H9 (cell line): ENCODE measurements around the gene OSBPL9. TPM values are rescaled to one million over a fixed set of nuclear protein-coding genes. Genes with fewer than 3 reads are reported as not detected.

Experiments
- DNase-seq: peaks from one replicate; pipeline ENCODE4 v3.0.0-alpha.2; 2017
- H2AFZ ChIP-seq: one replicate; pipeline ENCODE4 v1.6.1; 2013; ENCODE audit warnings: mild to moderate bottlenecking, low read length, control low read depth, moderate library complexity
- H2AK5ac ChIP-seq: 2 replicates; pipeline ENCODE4 v1.6.1; 2013; ENCODE audit warnings: low read length, control low read depth, mixed read lengths; ENCODE audit not compliant: insufficient read length
- H2BK120ac ChIP-seq: one replicate; pipeline ENCODE4 v1.6.1; 2013; ENCODE audit warnings: low read depth, mild to moderate bottlenecking, low read length, control low read depth, inconsistent platforms; ENCODE audit not compliant: poor library complexity, severe bottlenecking
- H2BK12ac ChIP-seq: 2 replicates; pipeline ENCODE4 v1.6.1; 2013; ENCODE audit warnings: low read length, control low read depth, mixed read lengths, low read depth; ENCODE audit not compliant: insufficient read length
- H2BK15ac ChIP-seq: 2 replicates; pipeline ENCODE4 v1.6.1; 2013; ENCODE audit warnings: low read depth, low read length, control low read depth
- H2BK20ac ChIP-seq: one replicate; pipeline ENCODE4 v1.6.1; 2013; ENCODE audit warnings: low read depth, mild to moderate bottlenecking, low read length, control low read depth, inconsistent platforms; ENCODE audit not compliant: poor library complexity, severe bottlenecking
- H2BK5ac ChIP-seq: 2 replicates; pipeline ENCODE4 v1.6.1; 2013; ENCODE audit warnings: low read length, control low read depth, mixed read lengths; ENCODE audit not compliant: insufficient read length
- H3K14ac ChIP-seq: 2 replicates; pipeline ENCODE4 v1.6.1; 2013; ENCODE audit warnings: low read length, control low read depth; ENCODE audit not compliant: insufficient read depth
- H3K18ac ChIP-seq: 2 replicates; pipeline ENCODE4 v1.6.1; 2013; ENCODE audit warnings: low read depth, mild to moderate bottlenecking, mixed read lengths, low read length, control low read depth; ENCODE audit not compliant: insufficient read length
- H3K23ac ChIP-seq: 2 replicates; pipeline ENCODE4 v1.6.1; 2013; ENCODE audit warnings: low read length, control low read depth, mixed read lengths, low read depth; ENCODE audit not compliant: insufficient read length
- H3K23me2 ChIP-seq: 2 replicates; pipeline ENCODE4 v1.6.1; 2013; ENCODE audit warnings: low read depth, mild to moderate bottlenecking, mixed read lengths, low read length, control low read depth; ENCODE audit not compliant: insufficient read length, poor library complexity, severe bottlenecking
- H3K27ac ChIP-seq: 2 replicates; pipeline ENCODE4 v1.5.1; 2013; ENCODE audit warnings: low read length, control low read depth, mixed read lengths, low read depth; ENCODE audit not compliant: insufficient read length
- H3K27me3 ChIP-seq: 2 replicates; pipeline ENCODE4 v1.6.1; 2013; ENCODE audit warnings: low read length, control low read depth, inconsistent platforms; ENCODE audit not compliant: insufficient read depth
- H3K4ac ChIP-seq: 2 replicates; pipeline ENCODE4 v1.6.1; 2013; ENCODE audit warnings: low read depth, mild to moderate bottlenecking, control low read depth, inconsistent platforms, low read length, moderate library complexity
- H3K4me1 ChIP-seq: 2 replicates; pipeline ENCODE4 v1.6.1; 2013; ENCODE audit warnings: low read length, control low read depth, inconsistent platforms; ENCODE audit not compliant: insufficient read depth
- H3K4me2 ChIP-seq: 2 replicates; pipeline ENCODE4 v1.6.1; 2013; ENCODE audit warnings: low read length, control low read depth, mixed read lengths; ENCODE audit not compliant: insufficient read length, insufficient read depth
- H3K56ac ChIP-seq: 2 replicates; pipeline ENCODE4 v1.6.1; 2013; ENCODE audit warnings: low read depth, mild to moderate bottlenecking, mixed read lengths, low read length, control low read depth; ENCODE audit not compliant: insufficient read length
- H3K79me1 ChIP-seq: 2 replicates; pipeline ENCODE4 v1.6.1; 2013; ENCODE audit warnings: low read depth, mild to moderate bottlenecking, moderate library complexity, low read length, control low read depth, inconsistent platforms; ENCODE audit not compliant: insufficient read depth, poor library complexity, severe bottlenecking
- H3K79me2 ChIP-seq: 2 replicates; pipeline ENCODE4 v1.6.1; 2013; ENCODE audit warnings: low read length, control low read depth, inconsistent platforms; ENCODE audit not compliant: insufficient read depth
- H3K9ac ChIP-seq: 2 replicates; pipeline ENCODE4 v1.6.1; 2013; ENCODE audit warnings: low read length, control low read depth, mixed read lengths; ENCODE audit not compliant: insufficient read length; ENCODE audit errors: extremely low read depth
- H3K9me3 ChIP-seq: one replicate; pipeline ENCODE4 v1.6.1; 2013; ENCODE audit warnings: low read depth, low read length, inconsistent platforms; ENCODE audit not compliant: control insufficient read depth
- H3T11ph ChIP-seq: one replicate; pipeline ENCODE4 v1.6.1; 2013; ENCODE audit warnings: mild to moderate bottlenecking, low read length, control low read depth, inconsistent platforms
- H4K20me1 ChIP-seq: one replicate; pipeline ENCODE4 v1.6.1; 2013; ENCODE audit not compliant: control insufficient read depth, insufficient read length, insufficient read depth
- H4K5ac ChIP-seq: 2 replicates; pipeline ENCODE4 v1.6.1; 2013; ENCODE audit warnings: low read depth, mild to moderate bottlenecking, mixed read lengths, low read length, control low read depth; ENCODE audit not compliant: insufficient read length
- H4K8ac ChIP-seq: replicated peaks from 2 replicates; pipeline ENCODE4 v1.6.1; 2013; ENCODE audit warnings: low read length, control low read depth, mixed read lengths, low read depth; ENCODE audit not compliant: insufficient read length
- H4K91ac ChIP-seq: 2 replicates; pipeline ENCODE4 v1.6.1; 2013; ENCODE audit warnings: low read depth, mild to moderate bottlenecking, moderate library complexity, mixed read lengths, low read length, control low read depth; ENCODE audit not compliant: insufficient read length
- H3K27ac Mint-ChIP-seq, 3 experiments: 2 replicates in 2 of 3; 3 replicates in 1 of 3; pipeline ENCODE4 v1.8.0; 2020 to 2021; ENCODE audit warnings: mixed read lengths in 3 of 3, mild to moderate bottlenecking in 1 of 3, moderate library complexity in 1 of 3
- H3K27me3 Mint-ChIP-seq: 2 replicates; pipeline ENCODE4 v1.8.0; 2021; ENCODE audit warnings: low read depth, mild to moderate bottlenecking, moderate library complexity, mixed read lengths
- H3K36me3 Mint-ChIP-seq, 3 experiments: 2 replicates in 2 of 3; 3 replicates in 1 of 3; pipeline ENCODE4 v1.8.0; 2020 to 2021; ENCODE audit warnings: low read depth in 3 of 3, mixed read lengths in 3 of 3; ENCODE audit not compliant: insufficient read depth in 1 of 3
- H3K4me1 Mint-ChIP-seq, 2 experiments: 2 replicates each; pipeline ENCODE4 v1.8.0; 2020; ENCODE audit warnings: mixed read lengths in 2 of 2
- H3K4me3 Mint-ChIP-seq, 2 experiments: 2 replicates in 1 of 2; 3 replicates in 1 of 2; pipeline ENCODE4 v1.8.0; 2020 to 2021; ENCODE audit warnings: mild to moderate bottlenecking in 2 of 2, mixed read lengths in 2 of 2, moderate library complexity in 1 of 2
- H3K9me3 Mint-ChIP-seq, 2 experiments: 2 replicates in 1 of 2; 3 replicates in 1 of 2; pipeline ENCODE4 v1.8.0; 2020; ENCODE audit warnings: mild to moderate bottlenecking in 2 of 2, mixed read lengths in 2 of 2, moderate library complexity in 1 of 2
- WGBS: extraction: QIAGEN DNeasy Blood & Tissue Kit; methylation state at CpG from one replicate; pipeline ENCODE4 v1.1.7; 2013; ENCODE audit warnings: missing lambda C conversion rate, low lambda C conversion rate, mixed read lengths; ENCODE audit not compliant: insufficient read length; ENCODE audit errors: extremely low coverage; 5-methylcytosine and 5-hydroxymethylcytosine counted together
- total RNA-seq: library from RNA; stranded (reverse); gene quantifications from 2 replicates; pipeline ENCODE4 v1.2.1, GENCODE V29; 2021
- TF ChIP-seq, protein P1 (sequence below): fragments of 200-600 bp; sonication (generic); conservative IDR thresholded peaks from 3 replicates; pipeline ENCODE4 v1.8.0; 2021; ENCODE audit warnings: antibody characterized with exemption, mild to moderate bottlenecking

Gene OSBPL9
- total RNA-seq, 1 experiment from 2014 or later = 76.7 TPM

DNA sequence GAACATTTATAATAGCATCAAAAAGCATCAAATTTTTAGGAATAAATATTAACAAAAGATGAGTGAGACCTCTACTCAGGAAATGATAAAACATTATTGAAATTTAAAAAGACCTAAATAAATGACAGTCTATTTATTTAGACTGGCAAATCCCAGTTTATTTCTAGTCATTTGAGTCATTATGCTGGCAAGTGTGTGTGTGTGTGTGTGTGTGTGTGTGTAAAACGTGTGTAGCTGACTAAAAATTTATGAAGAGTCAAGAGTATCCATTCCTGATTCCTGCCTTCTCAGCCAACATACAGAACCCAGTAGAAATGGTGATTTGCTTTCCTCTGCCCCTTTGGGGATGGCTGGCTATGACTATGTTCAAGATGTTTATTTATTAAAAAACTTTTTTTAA, 46.2 kb downstream of the OSBPL9 start:
- no peak overlapping the region for H4K8ac ChIP-seq
- H3K9me3 ChIP-seq = no peaks in the 10 kb centered on the region
- no peak overlapping the region for H3K4ac ChIP-seq
- DNase-seq = no peak
- H3K56ac ChIP-seq = no peak overlapping the region
- H3T11ph ChIP-seq = no peak overlapping the region
- no CpG with 5 or more reads among the region's 1 CpG for WGBS
- no peak overlapping the region for H3K18ac ChIP-seq
- no peak overlapping the region for H2AFZ ChIP-seq
- H3K27ac ChIP-seq = no peak overlapping the region
- TF ChIP-seq, protein P1, sequence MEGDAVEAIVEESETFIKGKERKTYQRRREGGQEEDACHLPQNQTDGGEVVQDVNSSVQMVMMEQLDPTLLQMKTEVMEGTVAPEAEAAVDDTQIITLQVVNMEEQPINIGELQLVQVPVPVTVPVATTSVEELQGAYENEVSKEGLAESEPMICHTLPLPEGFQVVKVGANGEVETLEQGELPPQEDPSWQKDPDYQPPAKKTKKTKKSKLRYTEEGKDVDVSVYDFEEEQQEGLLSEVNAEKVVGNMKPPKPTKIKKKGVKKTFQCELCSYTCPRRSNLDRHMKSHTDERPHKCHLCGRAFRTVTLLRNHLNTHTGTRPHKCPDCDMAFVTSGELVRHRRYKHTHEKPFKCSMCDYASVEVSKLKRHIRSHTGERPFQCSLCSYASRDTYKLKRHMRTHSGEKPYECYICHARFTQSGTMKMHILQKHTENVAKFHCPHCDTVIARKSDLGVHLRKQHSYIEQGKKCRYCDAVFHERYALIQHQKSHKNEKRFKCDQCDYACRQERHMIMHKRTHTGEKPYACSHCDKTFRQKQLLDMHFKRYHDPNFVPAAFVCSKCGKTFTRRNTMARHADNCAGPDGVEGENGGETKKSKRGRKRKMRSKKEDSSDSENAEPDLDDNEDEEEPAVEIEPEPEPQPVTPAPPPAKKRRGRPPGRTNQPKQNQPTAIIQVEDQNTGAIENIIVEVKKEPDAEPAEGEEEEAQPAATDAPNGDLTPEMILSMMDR = no peak
- H2BK15ac ChIP-seq = no peak overlapping the region
- no peaks in the 10 kb centered on the region for H4K20me1 ChIP-seq
- H3K79me2 ChIP-seq = no peaks in the 10 kb centered on the region
- no peak overlapping the region for H3K4me2 ChIP-seq
- no peaks in the 10 kb centered on the region for H3K27me3 Mint-ChIP-seq
- no peak overlapping the region for H2BK120ac ChIP-seq
- no peaks in the 10 kb centered on the region for H3K79me1 ChIP-seq
- no peaks in the 10 kb centered on the region for H3K23me2 ChIP-seq
- H3K27me3 ChIP-seq = no peaks in the 10 kb centered on the region
- no peak overlapping the region for H3K27ac Mint-ChIP-seq
- no peak overlapping the region for H3K4me3 Mint-ChIP-seq
- H2BK12ac ChIP-seq = no peak overlapping the region
- H4K5ac ChIP-seq = no peak overlapping the region
- no peaks in the 10 kb centered on the region for H3K36me3 Mint-ChIP-seq
- H2AK5ac ChIP-seq = no peak overlapping the region
- no peaks in the 10 kb centered on the region for H3K4me1 ChIP-seq
- H2BK20ac ChIP-seq = no peak overlapping the region
- no peak overlapping the region for H4K91ac ChIP-seq
- no peak overlapping the region for H3K23ac ChIP-seq
- H2BK5ac ChIP-seq = no peak overlapping the region
- no peaks in the 10 kb centered on the region for H3K9me3 Mint-ChIP-seq
- H3K9ac ChIP-seq = no peak overlapping the region
- H3K14ac ChIP-seq = no peak overlapping the region
- H3K4me1 Mint-ChIP-seq = peaks cover 7 to 8% of the 10 kb centered on the region in 2 experiments
